HG03159 (cell line): ENCODE measurements around the gene GRN.
"Not testable (repeated sequence)": the region's sequence is repeated elsewhere in the genome, so short reads cannot be mapped to it uniquely, and the experiment has no call there.

ENCODE experiments used
- ATAC-seq: cut with Tn5 transposase; IDR thresholded peaks from one replicate; pipeline ENCODE4 v1.9.1; 2021; ENCODE audit warnings: mild to moderate bottlenecking, moderate library complexity; ENCODE audit not compliant: unreplicated experiment

The GRN gene

DNA sequence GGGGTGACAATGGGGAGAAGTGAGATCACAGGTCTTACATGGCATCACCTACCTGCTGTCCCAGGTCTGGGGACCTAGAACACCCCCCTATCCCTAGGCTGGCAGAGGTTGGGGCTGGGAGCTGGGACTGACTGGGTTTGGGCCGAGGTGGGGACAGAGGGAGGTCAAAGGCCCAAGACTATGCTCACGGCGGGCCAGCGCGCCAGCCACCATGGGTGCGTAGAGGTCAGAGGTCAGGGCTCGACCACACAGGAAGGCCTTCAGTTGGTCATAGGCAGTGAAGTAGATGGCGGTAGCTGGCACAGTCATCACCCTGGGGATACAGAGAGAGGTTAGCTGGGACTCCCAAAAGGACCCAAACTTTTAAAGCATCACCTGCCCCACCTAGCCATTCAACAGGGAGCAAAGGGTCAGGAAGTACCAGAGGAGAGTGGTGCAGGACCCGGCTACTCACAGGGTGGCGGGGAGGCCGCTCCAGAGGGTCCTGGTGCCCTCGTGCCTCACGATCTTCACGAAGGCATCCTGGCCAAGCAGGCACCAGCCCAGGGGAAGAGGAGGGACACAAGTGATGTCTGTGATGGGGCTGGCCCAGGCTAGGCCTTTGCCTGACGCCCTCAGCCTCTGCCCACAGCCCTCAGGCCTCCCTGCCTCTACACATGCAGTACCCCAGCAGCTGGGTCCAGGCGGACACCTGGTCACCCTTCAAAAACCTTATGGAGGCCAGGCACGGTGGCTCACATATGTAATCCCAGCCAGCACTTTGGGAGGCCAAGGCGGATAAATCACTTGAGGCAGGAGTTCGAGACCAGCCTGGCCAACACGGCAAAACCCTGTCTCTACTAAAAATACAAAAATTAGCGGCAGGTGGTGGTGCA lies 23.6 kb upstream of the GRN start:
- no peak for ATAC-seq

DNA sequence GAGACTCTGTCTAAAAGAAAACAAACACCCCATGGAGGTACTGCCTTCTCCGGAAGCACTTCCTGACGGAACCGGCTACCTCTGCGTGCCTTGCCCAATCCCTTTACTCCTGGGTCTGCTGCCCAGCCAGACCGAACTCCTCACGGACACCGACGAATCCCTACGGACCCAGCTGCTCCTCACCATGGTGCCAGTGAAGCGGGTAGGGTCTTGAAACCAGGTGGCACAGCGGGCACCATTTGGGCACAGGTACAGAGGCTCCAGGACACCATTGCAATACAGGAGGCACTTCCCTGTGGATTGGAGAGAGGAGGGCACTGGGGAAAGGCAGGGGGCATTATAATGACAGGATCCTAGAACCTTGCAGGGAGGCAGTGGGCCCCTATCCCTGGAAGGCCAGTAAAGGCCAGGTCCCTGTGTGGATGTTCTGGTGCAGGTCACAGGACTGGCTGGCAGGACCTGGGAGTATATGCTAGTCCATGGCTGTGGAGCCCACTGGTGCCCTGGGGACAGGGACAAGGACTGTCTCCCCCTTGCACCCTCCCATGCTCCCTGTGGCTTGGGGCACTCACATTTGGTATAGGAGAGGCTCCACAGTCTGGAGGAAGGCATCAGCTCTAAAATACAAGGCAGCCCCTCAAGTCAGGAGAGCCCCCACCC lies 22.7 kb upstream of the GRN start:
- ATAC-seq, result no peak

GRCh38 chr17:44323359-44324091 lies 21.6 kb upstream of the GRN start:
- no peak for ATAC-seq

- no peak for ATAC-seq
Observed at GRCh38 chr17:44324092-44324570, 21.0 kb upstream of the GRN start.

GRCh38 chr17:44324571-44325275 lies 20.4 kb upstream of the GRN start, which contains the start of gene SLC25A39:
TSS of gene SLC25A39 (minus strand) at chr17:44324823. CDS start at chr17:44323562, 1,261 bp downstream.
- peak; percentile 61 for ATAC-seq

DNA sequence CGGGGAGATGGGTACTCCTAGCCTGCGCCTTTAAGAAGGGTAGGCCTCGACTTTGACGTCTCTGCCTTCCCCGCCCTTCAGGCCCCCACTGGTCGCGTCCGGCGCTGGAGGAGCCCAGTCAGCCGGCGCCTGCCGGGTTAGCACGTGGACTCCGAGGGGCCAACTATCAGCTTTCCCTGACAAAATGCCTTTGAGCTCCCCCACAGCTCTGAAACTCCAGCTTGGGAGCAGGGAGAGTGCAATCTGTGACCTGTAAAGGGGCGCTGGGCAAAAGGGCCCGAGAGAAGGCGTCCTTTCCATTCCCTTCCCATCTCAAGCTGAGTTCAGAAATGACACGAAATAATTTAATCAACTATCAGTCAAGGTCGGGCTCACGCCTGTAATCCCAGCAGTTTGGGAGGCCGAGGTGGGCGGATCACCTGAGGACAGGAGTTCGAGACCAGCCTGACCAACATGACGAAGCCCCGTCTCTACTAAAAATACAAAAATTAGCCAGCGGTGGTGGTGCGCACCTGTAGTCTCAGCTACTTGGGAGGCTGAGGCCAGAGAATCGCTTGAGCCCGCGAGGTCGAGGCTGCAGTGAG lies 18.1 kb upstream of the GRN start:
- ATAC-seq, result peak; percentile 55

- ATAC-seq, result no peak
Observed at GRCh38 chr17:44327715-44328449, 17.2 kb upstream of the GRN start.

DNA sequence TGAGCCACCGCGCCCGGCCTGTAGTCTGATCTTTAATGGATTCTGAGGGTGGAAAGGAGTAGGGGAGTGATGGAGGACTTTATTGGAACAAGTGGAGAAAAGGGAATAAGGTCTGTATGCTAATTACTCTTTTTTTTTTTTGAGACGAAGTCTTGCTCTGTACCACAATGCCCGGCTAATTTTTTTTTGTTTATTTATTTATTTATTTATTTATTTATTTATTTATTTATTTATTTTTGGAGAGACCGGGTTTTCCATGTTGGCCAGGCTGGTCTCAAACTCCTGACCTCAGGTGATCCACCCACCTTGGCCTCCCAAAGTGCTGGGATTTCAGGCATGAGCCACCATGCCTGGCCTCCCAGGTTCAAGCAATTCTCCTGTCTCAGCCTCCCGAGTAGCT lies 15.6 kb upstream of the GRN start:
- ATAC-seq, result not testable (repeated sequence)

GRCh38 chr17:44330263-44330662 lies 14.8 kb upstream of the GRN start:
- ATAC-seq, result not testable (repeated sequence)

- ATAC-seq, result no peak
Observed at GRCh38 chr17:44331249-44331760, 13.8 kb upstream of the GRN start.

DNA sequence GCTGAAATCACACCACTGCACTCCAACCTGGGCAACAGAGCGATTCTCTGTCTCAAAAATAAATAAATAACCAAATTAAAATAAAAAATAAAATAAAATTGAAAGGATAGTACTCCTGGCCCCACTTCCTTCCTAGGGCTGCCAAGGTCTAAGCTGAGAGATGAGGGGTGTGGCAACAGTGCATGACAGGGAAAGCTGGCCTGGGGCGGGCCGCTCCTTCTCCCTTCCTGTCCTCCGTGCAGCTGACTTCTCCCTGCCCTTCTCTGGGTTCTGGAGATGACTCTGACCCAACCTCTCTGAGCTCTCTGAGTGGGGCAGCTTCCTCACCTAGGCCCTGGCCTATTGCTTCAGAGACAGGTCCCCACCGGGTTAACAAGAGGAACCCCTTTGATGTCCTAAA lies 11.7 kb upstream of the GRN start:
- ATAC-seq, result no peak

GRCh38 chr17:44334315-44334714 lies 10.8 kb upstream of the GRN start:
- no peak for ATAC-seq

DNA sequence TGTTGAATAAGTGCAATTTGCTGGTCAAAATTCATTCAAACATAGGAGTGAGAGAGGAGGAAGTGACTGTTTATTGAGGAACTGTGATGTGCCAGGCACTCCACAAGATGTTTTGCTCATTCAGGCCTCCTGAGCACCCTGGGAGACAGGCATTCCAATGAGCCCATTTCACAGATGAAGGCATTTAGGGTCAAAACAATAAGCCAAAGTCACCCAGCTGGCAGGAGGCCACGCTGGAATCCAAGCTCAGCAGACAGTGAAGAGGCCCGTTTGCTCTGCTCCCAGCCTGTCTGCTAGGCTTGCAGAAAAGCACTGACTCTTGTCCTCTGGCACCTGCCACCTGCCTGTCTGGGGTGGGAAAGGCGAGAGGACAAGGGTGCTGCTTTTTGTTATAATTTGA lies 10.4 kb upstream of the GRN start:
- no peak for ATAC-seq

DNA sequence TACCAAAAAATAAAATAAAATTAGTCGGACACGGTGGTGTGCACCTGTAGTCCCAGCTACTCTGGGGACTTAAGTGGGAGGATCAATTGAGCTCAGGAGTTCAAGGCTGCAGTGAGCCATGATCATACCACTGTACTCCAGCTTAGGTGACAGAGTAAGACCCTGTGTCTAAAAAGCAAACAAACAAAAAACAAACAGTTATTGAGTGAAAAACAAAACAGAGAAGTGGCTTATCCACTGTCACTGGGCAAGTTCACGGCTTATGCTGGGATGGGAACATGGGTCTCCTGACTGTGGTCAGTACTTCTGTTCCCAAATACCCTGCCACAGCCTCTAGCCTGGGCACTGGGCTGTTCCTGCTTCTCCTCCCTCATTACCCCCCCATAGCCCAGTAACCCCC lies 9.5 kb upstream of the GRN start:
- ATAC-seq, result no peak

- ATAC-seq, result no peak
Observed at GRCh38 chr17:44335968-44336367, 9.1 kb upstream of the GRN start.

DNA sequence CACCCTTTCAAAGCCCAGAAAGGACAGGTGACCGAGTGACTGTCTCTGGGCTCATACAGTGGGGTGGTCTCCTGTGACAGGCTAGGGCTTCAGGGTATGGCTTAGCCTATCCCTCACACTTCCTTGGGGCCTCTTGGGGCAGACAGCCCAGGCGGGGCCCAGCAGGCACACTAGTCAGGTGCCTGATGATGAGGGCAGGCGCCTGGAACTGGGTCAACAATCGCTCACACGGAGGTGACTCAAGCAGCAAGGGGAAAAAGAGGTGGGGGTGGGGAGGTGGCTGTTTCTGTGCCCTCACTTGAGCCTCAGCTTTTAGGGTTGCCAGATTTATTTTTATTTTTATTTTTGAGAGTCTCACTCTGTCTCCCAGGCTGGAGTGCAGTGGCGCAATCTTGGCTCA lies 6.4 kb upstream of the GRN start:
- no peak for ATAC-seq

DNA sequence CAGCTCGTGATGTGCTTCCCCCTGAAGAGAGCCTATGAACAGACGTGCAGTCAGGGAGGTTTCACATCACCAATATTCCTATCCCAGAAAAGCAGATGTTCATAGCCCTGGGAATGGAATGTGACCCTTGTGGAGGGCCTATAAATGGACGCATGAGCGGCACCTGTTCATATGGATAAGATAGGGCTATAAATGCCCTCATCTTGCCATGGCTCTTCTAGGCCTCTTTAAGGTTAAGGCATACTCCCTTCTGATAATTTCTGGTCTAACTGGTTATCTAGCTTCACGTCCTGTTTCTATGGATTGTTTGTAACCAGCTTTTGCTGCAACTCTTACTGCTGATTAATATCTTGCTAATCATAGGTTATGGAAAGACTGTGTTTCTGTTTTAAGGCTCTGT lies 4.5 kb upstream of the GRN start:
- ATAC-seq, result not testable (repeated sequence)

GRCh38 chr17:44343510-44344209 lies 1.4 kb upstream of the GRN start:
- no peak for ATAC-seq

- no peak for ATAC-seq
Observed at GRCh38 chr17:44345454-44346026, 438 bp downstream of the GRN start.
